Activated T-cell treated with anti-CD3 and anti-CD28 coated beads for 4 hours (primary cell): Measurements from ENCODE around the gene BEST1.
"Not testable (repeated sequence)": the region's sequence is repeated elsewhere in the genome, so short reads cannot be mapped to it uniquely, and the experiment has no call there.

Experiments used
- DNase-seq: peaks from one replicate; pipeline ENCODE4 v3.0.0-alpha.2; 2020

BEST1 gene

GRCh38 chr11:61949169-61950034, 749 bp upstream of the BEST1 start:
- no peak for DNase-seq

- DNase-seq, result no peak
Observed at GRCh38 chr11:61951484-61952135, 1.5 kb downstream of the BEST1 start.

- DNase-seq, result no peak
Observed at GRCh38 chr11:61952882-61953281, 2.7 kb downstream of the BEST1 start.

- DNase-seq, result not testable (repeated sequence)
Observed at GRCh38 chr11:61953632-61954031, 3.5 kb downstream of the BEST1 start.

GRCh38 chr11:61954106-61954850, 4.1 kb downstream of the BEST1 start:
- no peak for DNase-seq

GRCh38 chr11:61954851-61955421, 4.8 kb downstream of the BEST1 start:
- DNase-seq, result no peak

GRCh38 chr11:61955422-61956135, 5.4 kb downstream of the BEST1 start:
- DNase-seq, result no peak

GRCh38 chr11:61956191-61957020, 6.3 kb downstream of the BEST1 start:
- DNase-seq, result no peak

- DNase-seq, result no peak
Observed at GRCh38 chr11:61957021-61957770, 7.0 kb downstream of the BEST1 start.

GRCh38 chr11:61958590-61958989, 8.4 kb downstream of the BEST1 start:
- no peak for DNase-seq

- no peak for DNase-seq
Observed at GRCh38 chr11:61959114-61959513, 9.0 kb downstream of the BEST1 start.

- DNase-seq, result no peak
Observed at GRCh38 chr11:61959678-61960077, 9.5 kb downstream of the BEST1 start.

GRCh38 chr11:61960532-61960931, 10.4 kb downstream of the BEST1 start:
- DNase-seq, result no peak

- DNase-seq, result no peak
Observed at GRCh38 chr11:61961570-61962212, 11.5 kb downstream of the BEST1 start.

GRCh38 chr11:61962213-61963015, 12.3 kb downstream of the BEST1 start:
- DNase-seq, result no peak

GRCh38 chr11:61963016-61963281, 12.8 kb downstream of the BEST1 start:
- no peak for DNase-seq

- DNase-seq, result no peak
Observed at GRCh38 chr11:61963282-61964057, 13.3 kb downstream of the BEST1 start.

- no peak for DNase-seq
Observed at GRCh38 chr11:61964058-61964665, 14.0 kb downstream of the BEST1 start.
